ENCODE measurements around the gene IQCK.

IQCK gene

GRCh38 chr16:19718624-19718965 lies 524 bp downstream of the IQCK start:
- DNase-seq (ENCODE audit: low read depth) = no peak

DNA sequence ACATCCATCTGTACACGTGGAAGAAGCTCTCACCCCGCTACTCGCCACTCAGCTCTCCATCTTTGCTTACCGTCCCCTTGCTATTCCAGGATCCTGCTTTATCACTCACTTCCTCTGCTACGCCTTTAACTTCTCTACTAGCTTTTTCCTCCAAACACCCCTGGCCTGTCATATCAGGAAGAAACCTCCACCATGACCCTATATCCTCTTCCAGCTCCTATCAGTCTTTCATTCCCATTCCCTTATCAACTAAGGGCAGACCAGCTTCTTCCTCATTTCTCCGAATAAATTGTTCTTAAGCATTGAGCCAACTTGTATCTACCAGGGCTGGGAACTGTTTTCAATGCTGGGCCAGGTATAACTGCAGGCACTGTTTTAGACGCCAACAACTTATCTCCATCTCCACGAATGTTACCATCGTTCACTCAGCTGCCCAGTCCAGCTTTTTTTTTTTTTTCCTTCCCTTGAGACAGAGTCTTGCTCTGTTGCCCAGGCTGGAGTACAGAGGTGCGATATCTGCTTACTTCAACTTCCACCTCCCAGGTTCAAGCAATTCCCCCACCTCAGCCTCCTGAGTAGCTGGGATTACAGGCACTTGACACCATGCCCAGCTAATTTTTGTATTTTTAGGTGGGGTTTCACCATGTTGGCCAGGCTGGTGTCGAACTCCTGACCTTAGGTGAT lies 4.3 kb downstream of the IQCK start:
- no peak for DNase-seq (ENCODE audit: low read depth)

- no peak for DNase-seq (ENCODE audit: low read depth)
Observed at GRCh38 chr16:19722981-19723380, 4.9 kb downstream of the IQCK start.

DNA sequence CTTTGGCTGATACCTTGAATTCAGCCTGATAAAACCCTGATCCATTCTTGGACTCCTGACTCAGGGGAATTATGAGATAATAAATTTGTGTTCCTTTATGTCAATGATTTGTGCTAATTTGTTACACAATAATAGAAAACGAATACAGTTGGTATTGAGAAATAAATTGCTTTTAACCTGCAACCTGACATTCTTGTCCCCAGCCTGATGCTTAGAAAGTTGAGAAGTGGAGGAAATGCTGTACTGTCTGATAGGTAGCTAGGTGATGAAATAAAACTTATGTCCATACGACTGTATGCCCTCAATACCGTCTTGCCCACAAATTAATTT lies 10.5 kb downstream of the IQCK start:
- DNase-seq (ENCODE audit: low read depth) = no peak

DNA sequence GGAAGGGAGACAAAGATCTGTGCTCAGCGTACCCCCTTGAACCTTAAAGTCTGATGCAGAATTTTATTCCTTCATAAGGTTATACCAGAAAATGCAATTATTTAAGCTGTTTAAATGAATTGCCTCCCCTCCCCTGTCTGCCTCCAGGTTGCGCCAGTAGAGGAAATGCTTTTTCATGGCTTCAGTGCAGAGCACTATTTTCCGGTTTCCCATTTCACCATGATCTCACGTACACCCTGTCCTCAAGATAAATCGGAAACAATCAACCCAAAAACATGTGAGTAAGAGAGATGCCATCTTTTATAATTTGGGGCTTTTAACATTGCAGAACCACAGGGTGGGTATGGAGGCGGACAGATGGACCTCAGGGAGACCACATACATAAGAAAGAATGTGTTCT lies 15.5 kb downstream of the IQCK start:
- DNase-seq (ENCODE audit: low read depth) = no peak

- no peak for DNase-seq (ENCODE audit: low read depth)
Observed at GRCh38 chr16:19735074-19735867, 17.2 kb downstream of the IQCK start.

DNA sequence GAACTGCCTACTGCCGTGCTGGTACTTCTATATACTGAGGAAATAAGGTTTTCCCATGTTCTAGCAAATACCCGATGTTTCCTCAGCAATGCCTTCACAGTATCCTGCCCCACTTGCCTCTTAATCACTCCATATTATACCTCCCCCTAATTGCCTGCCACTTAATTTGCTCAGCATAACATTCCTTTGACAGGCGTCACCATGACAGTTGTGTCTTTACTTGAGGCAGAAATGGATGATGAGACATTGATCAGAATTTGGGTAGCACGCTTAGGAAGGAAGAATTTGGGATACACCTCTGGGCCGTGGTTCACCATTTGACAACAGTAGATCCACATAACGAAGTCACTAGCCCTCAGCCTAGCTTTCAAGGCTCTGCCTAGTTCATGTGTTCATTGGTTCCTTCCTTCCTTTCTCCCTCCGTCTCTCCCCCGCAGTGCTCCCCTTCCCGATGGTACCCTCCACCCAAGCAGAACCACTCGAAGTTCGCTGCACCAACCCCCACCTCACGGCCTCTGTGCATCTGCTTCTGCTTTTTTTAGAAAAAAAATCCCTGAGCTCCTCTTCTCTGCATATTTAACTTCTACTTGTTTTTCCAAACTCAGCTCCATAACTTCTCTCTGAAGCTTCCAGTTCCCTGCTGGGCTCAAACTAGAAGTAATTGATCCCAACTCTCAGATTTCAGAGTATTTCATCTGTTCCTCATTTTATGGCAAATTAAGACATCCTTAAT lies 19.4 kb downstream of the IQCK start:
- DNase-seq (ENCODE audit: low read depth) = no peak

- DNase-seq (ENCODE audit: low read depth) = no peak
Observed at GRCh38 chr16:19741354-19741753, 23.3 kb downstream of the IQCK start.

- DNase-seq (ENCODE audit: low read depth) = no peak
Observed at GRCh38 chr16:19743816-19744159, 25.7 kb downstream of the IQCK start.

- DNase-seq (ENCODE audit: low read depth) = no peak
Observed at GRCh38 chr16:19744670-19745069, 26.6 kb downstream of the IQCK start.

- DNase-seq (ENCODE audit: low read depth) = no peak
Observed at GRCh38 chr16:19745286-19746010, 27.4 kb downstream of the IQCK start.

- no peak for DNase-seq (ENCODE audit: low read depth)
Observed at GRCh38 chr16:19746561-19746960, 28.5 kb downstream of the IQCK start.

DNA sequence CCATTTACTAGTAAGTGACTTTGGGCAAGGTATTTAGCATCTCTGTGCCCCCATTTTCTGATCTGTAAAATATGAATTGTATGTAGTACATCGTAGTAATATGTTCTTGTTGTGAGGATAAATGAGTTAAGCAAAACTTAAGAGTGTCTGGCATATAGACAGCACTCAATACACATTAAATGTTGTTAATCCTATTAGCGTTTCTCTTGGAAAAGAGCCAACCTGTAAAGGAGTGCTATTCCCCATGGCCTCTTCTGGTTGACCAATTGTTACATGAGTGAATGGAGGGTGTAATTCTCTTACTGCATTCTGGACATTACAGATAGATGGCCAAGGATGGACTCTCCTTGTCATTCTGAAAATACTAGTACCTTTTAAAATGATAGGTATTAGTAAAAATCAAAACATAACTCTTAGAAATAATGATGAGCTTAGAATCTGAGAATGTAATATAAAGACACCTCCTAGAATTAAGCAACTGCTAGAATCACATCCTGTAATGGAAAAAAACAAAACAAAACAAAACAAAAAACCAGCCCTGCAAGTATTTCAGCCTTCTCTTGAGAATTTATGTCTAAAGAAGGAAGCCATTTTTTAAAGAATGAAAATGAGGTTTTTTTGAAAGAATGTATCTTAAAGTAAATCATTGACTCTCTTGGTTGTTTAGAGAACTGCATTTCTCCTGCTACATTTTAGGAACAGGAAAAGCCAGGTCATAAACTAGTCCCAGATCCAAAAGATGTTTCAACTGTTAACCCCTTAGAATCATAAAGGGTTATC lies 30.5 kb downstream of the IQCK start:
- DNase-seq (ENCODE audit: low read depth) = no peak

GRCh38 chr16:19749571-19750080 lies 31.6 kb downstream of the IQCK start:
- DNase-seq (ENCODE audit: low read depth) = no peak

DNA sequence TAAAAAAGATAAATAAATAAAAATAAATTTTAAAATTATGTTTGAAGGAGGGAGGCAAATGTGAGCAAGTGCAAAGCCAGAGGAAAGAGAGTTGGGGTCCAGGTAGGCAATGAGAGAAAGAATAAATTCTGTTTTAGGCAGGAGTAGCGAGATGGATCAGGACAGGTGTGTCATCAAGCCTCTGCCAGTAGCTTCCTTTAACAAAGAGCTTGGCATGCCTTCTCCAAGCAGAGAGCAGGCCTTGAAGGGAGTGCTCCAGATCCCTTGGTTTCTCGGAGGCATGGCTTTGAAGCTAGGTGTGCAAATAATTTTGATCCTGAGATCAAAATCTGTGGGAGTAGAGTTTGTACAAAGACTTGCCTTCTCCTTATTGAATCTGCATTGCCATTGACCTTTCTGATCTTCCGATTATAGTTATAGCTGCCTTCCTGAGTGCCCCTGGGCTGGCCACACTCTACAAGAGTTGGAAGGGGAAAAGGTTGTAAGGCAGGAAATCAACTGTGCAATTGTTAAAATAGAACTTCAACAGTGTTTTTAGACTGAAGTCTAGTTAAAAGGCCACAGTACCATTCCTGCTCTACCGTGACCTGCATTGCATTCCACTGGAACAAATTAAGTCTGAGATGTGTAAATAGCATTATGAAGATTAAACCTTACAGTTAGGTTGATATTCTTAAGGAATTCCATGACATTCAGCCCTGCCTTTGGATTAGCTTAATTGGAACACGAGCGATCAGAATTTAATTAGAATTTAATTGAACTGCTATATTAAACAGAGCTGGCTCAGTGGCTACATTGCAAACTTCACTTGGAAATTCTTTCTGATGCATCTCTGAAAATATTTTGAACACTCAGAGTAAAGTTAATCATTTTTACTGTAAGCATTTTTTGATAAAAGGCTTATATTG lies 33.7 kb downstream of the IQCK start:
- DNase-seq (ENCODE audit: low read depth) = no peak

DNA sequence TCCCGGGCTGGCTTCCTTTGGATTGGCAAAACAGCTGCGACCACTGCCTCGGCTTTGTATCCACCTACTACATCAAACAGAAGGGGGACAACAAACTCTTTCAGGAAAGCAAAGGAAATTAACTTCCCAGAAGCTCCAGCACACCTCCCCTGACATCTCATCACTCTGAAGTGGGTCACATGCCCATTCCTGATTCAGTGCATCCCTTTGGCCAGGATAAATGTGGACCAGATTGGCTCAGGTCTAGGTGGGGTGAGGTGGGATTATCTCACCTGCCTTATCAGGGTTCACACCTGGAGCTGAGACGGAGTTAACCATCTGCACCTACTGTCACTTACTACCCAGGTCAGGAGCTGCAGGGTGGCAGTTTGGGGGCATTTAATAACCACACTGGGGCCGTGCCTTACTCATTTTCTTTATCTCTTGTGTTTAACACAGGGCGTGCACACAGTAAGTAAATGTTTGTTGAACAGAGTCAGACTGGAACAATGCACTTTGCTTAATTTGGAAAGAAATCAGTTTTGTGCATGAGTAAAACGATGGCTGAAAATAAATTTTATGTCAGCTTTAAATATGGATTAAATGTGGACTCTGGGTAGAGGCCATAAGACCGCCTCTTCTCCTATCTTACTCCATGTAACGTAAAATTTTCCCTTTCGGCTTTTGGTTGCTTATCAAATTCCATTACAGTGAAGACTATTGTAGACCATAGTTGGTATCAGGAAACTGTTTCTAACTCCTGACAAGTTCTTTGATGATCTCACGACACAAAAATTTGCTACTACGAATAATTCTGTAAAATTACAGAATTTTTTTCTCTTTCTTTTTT lies 36.0 kb downstream of the IQCK start:
- no peak for DNase-seq (ENCODE audit: low read depth)

DNA sequence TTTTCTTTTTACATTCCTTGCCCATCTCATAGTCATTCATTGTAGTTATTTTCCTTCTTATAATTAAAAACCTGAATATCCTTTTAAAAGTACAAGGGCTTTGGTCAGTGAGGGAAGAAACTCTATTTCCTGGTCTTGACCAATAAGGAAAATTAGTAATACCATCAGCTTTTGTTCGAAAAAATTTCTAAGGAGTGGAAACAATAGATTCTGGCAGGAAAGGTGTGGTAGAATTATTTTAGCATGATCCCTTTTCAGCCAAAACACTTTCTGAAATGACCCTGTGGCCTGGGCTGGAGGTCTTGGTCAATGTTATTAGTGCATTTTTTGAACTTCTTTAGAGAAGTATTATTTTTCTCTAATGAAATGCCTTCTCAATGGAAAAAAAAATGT lies 36.6 kb downstream of the IQCK start:
- no peak for DNase-seq (ENCODE audit: low read depth)

DNA sequence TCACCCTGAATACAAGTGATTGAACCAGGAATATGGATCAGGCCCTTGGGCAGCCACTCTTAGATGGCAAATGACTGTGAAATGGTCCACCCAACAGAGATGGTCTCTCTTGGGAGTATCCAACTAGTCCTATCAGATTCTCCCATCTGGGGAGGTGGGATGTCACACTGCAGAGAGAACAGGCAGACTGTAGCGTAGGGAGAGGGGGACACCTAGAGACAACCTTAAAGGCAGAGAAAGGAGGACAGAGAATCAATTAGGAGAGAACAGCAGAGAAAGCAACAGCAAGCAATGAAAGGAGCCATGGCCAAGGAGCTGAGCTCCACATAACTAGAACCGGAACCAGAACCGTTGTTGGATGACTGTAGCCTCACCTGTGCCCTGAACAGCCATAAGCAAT lies 37.2 kb downstream of the IQCK start:
- no peak for DNase-seq (ENCODE audit: low read depth)

DNA sequence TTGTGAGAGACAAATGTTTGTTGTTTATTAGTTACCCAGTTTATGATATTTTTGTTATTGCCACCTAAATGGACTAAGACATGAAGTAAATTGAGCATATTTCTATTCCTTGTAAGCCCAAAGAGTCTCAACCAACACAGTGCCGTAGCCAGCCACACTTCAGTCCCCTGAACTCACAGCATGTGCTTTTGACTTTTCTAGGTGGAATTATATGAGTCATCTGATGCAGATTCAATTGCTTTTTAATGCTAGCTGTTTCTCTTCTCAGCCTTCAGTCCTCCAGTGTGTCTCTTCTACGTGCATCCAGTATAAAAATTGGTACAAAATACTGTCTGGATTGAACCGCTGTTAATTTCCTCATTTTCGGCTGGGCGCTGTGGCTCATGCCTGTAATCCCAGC lies 39.0 kb downstream of the IQCK start:
- no peak for DNase-seq (ENCODE audit: low read depth)
